Activated CD8-positive, alpha-beta T cell treated with anti-CD3 and anti-CD28 coated beads, Interleukin-2, amount 10 ng/mL, durations not matched to agents 7 days and 5 days (primary cell): ENCODE results near the gene SDC1. TPM values are rescaled to one million over a fixed set of nuclear protein-coding genes. Genes with fewer than 3 reads are reported as not detected.

Experiments used
- ATAC-seq: fragments of 150-1000 bp; cut with Tn5 transposase; one replicate; pipeline ENCODE4 v1.10.0; 2021; ENCODE audit warnings: moderate library complexity
- CTCF ChIA-PET: fragments of 350-600 bp; sonication (Branson Sonifier 250); formaldehyde crosslinking; loops from one replicate; lab custom pipeline; 2021; ENCODE audit warnings: antibody characterized with exemption; lab: Charles Lee
- POLR2A ChIA-PET: fragments of 350-600 bp; sonication (Branson Sonifier 250); formaldehyde crosslinking; loops from one replicate; lab custom pipeline; 2021; ENCODE audit warnings: antibody characterized with exemption; lab: Charles Lee
- DNase-seq: peaks from one replicate; pipeline ENCODE4 v3.0.0-alpha.2; 2020
- H3K27ac Mint-ChIP-seq: one replicate; pipeline ENCODE4 v1.8.0; 2021; ENCODE audit warnings: mild to moderate bottlenecking, mixed read lengths
- H3K27me3 Mint-ChIP-seq: one replicate; pipeline ENCODE4 v1.8.0; 2021; ENCODE audit warnings: low read depth, mixed read lengths
- H3K36me3 Mint-ChIP-seq: one replicate; pipeline ENCODE4 v1.8.0; 2021; ENCODE audit warnings: low read depth, mixed read lengths
- H3K4me1 Mint-ChIP-seq: one replicate; pipeline ENCODE4 v1.8.0; 2021; ENCODE audit warnings: low read depth, mixed read lengths
- H3K4me3 Mint-ChIP-seq: one replicate; pipeline ENCODE4 v1.8.0; 2021; ENCODE audit warnings: mild to moderate bottlenecking, mixed read lengths
- H3K9me3 Mint-ChIP-seq: one replicate; pipeline ENCODE4 v1.8.0; 2022; ENCODE audit warnings: mixed read lengths; ENCODE audit not compliant: insufficient read depth
- total RNA-seq, 2 experiments: library from RNA; stranded (reverse); gene quantifications; one replicate each; pipeline ENCODE4 v1.2.3, GENCODE V29; 2021

Gene SDC1
- total RNA-seq, 2 experiments from 2014 or later: not detected

- no peaks in the 10 kb centered on the region for H3K9me3 Mint-ChIP-seq
- DNase-seq (no peak), ATAC-seq (no peak)
Observed at GRCh38 chr2:20211860-20212458, 13.0 kb downstream of the SDC1 start.

GRCh38 chr2:20211420-20211819 lies 13.5 kb downstream of the SDC1 start:
- ATAC-seq (no peak), DNase-seq (no peak)
- CTCF ChIA-PET: interaction anchor here (2.2 kb wide), 1 partner anchor 14 kb away, joined by 6 read pairs; the partner anchor contains the start of gene SDC1
- Mint-ChIP-seq H3K9me3 (no peaks in the 10 kb centered on the region), H3K4me3 (no peak overlapping the region), H3K27me3 (no peaks in the 10 kb centered on the region), H3K4me1 (peaks cover 4% of the 10 kb centered on the region), H3K27ac (no peak overlapping the region), H3K36me3 (no peaks in the 10 kb centered on the region)
- POLR2A ChIA-PET: no interaction called here

More at GRCh38 chr2:20211860-20212458, 13.0 kb downstream of the SDC1 start:
- POLR2A ChIA-PET: no interaction called here
- Mint-ChIP-seq H3K27me3 (no peaks in the 10 kb centered on the region), H3K36me3 (no peaks in the 10 kb centered on the region), H3K4me3 (no peak overlapping the region), H3K4me1 (peaks cover 2% of the 10 kb centered on the region), H3K27ac (no peak overlapping the region)
- CTCF ChIA-PET: interaction anchor here (2.2 kb wide), 1 partner anchor 13 kb away, joined by 6 read pairs; the partner anchor contains the start of gene SDC1

- POLR2A ChIA-PET: interaction anchor here (0.6 kb wide), 1 partner anchor 17 kb away, joined by 3 read pairs; no protein-coding TSS in a partner anchor
- CTCF ChIA-PET: interaction anchor here (2.2 kb wide), 1 partner anchor 15 kb away, joined by 6 read pairs; the partner anchor contains the start of gene SDC1
- H3K9me3 Mint-ChIP-seq: no peaks in the 10 kb centered on the region
Observed at GRCh38 chr2:20210462-20210861, 14.5 kb downstream of the SDC1 start.

DNA sequence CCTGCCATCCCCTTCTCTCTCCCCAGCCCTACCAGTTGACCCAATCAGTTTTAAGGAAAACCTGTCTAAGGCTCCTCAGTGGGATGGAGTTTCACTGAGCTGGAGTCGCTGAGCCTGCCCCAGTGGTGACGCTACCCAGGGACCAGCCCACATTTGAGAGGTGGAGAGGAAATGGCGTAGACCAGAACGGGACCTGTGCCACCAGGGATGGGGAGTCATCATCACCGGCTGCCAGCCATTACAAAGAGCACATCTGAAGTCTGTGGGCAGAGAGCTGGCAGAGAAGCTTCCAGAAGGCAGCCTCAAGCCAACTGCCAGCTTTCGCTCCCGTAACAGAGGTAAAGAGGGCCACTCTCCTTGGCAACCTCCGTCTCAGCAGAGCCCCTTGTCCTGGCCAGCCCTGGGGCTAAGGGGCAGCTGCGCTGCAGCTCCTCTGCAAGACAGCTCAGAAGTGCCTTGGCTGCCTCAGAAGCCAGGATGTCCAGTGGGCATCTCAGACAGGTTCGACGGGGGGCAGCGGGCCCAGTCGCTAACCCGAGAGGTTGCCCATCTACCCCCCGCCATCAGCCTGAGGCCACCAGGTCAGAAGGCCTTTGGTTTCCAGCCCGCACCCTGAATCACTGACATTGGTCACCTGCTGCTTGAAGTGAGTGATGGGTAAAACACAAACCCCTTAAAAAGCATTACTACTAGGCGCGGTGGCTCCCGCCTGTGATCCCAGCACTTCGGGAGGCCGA lies 15.4 kb downstream of the SDC1 start:
- H3K4me3 Mint-ChIP-seq: no peak overlapping the region
- H3K9me3 Mint-ChIP-seq: no peaks in the 10 kb centered on the region
- ATAC-seq: no peak

More at GRCh38 chr2:20210462-20210861, 14.5 kb downstream of the SDC1 start:
- no peak for ATAC-seq
- Mint-ChIP-seq H3K36me3 (no peaks in the 10 kb centered on the region), H3K4me3 (no peak overlapping the region), H3K27ac (no peak overlapping the region), H3K27me3 (no peaks in the 10 kb centered on the region), H3K4me1 (peaks cover 4% of the 10 kb centered on the region)
- DNase-seq: no peak

GRCh38 chr2:20208476-20208859 lies 16.5 kb downstream of the SDC1 start:
- ATAC-seq (no peak), DNase-seq (no peak)
- no peaks in the 10 kb centered on the region for H3K27me3 Mint-ChIP-seq
- H3K36me3 Mint-ChIP-seq: no peaks in the 10 kb centered on the region
- peaks cover 4% of the 10 kb centered on the region for H3K4me1 Mint-ChIP-seq
- H3K9me3 Mint-ChIP-seq: no peaks in the 10 kb centered on the region
- no peak overlapping the region for H3K4me3 Mint-ChIP-seq
- POLR2A ChIA-PET: no interaction called here
- H3K27ac Mint-ChIP-seq: no peak overlapping the region
- CTCF ChIA-PET: no interaction called here

More for the DNA sequence above, 15.4 kb downstream of the SDC1 start:
- H3K36me3 Mint-ChIP-seq: no peaks in the 10 kb centered on the region
- H3K27me3 Mint-ChIP-seq: no peaks in the 10 kb centered on the region
- DNase-seq: no peak
- CTCF ChIA-PET: interaction anchor here (2.2 kb wide), 1 partner anchor 16 kb away, joined by 6 read pairs; the partner anchor contains the start of gene SDC1
- no peak overlapping the region for H3K27ac Mint-ChIP-seq
- POLR2A ChIA-PET: no interaction called here
- peaks cover 4% of the 10 kb centered on the region for H3K4me1 Mint-ChIP-seq

- ChIA-PET POLR2A (no interaction called here), CTCF (no interaction called here)
- ATAC-seq: no peak
- DNase-seq: no peak
- peaks cover 4% of the 10 kb centered on the region for H3K4me1 Mint-ChIP-seq
- H3K9me3 Mint-ChIP-seq: no peaks in the 10 kb centered on the region
- H3K4me3 Mint-ChIP-seq: no peak overlapping the region
- H3K27ac Mint-ChIP-seq: no peak overlapping the region
- H3K36me3 Mint-ChIP-seq: no peaks in the 10 kb centered on the region
- H3K27me3 Mint-ChIP-seq: no peaks in the 10 kb centered on the region
Observed at GRCh38 chr2:20207051-20207450, 17.9 kb downstream of the SDC1 start.

GRCh38 chr2:20205915-20206524 lies 18.9 kb downstream of the SDC1 start:
- Mint-ChIP-seq H3K4me3 (no peak overlapping the region), H3K4me1 (peaks cover 4% of the 10 kb centered on the region), H3K36me3 (no peaks in the 10 kb centered on the region), H3K27ac (no peak overlapping the region), H3K27me3 (no peaks in the 10 kb centered on the region), H3K9me3 (no peaks in the 10 kb centered on the region)
- ChIA-PET POLR2A (no interaction called here), CTCF (interaction anchor here (1.6 kb wide), 1 partner anchor 190 kb away, joined by 3 read pairs; no protein-coding TSS in a partner anchor)
- ATAC-seq: no peak
- DNase-seq: no peak

DNA sequence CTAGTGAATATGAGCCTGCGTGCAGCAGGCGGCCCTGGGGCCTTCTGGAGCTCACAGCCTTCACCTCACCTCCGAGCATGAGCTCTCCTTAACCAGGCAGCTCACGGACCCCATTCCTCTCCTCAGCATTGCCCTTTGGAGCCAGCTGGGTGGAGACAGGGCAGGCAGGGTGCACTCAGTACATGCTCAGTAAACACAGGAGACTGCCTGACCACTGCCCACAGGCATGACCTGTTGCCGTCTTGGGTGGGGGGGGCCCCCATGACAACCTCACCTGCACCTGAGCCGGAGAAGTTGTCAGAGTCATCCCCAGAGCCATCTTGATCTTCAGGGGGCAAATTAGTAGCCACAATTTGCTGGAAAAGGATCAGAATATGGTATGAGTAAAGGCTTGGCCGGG lies 19.9 kb downstream of the SDC1 start:
- no peak overlapping the region for H3K27ac Mint-ChIP-seq
- peaks cover 4% of the 10 kb centered on the region for H3K4me1 Mint-ChIP-seq
- DNase-seq (no peak), ATAC-seq (no peak)
- H3K36me3 Mint-ChIP-seq: no peaks in the 10 kb centered on the region
- no peak overlapping the region for H3K4me3 Mint-ChIP-seq
- H3K9me3 Mint-ChIP-seq: no peaks in the 10 kb centered on the region
- no peaks in the 10 kb centered on the region for H3K27me3 Mint-ChIP-seq
- POLR2A ChIA-PET: no interaction called here
- CTCF ChIA-PET: interaction anchor here (1.6 kb wide), 1 partner anchor 189 kb away, joined by 3 read pairs; no protein-coding TSS in a partner anchor

- Mint-ChIP-seq H3K4me1 (peaks cover 4% of the 10 kb centered on the region), H3K9me3 (no peaks in the 10 kb centered on the region), H3K27ac (no peak overlapping the region), H3K4me3 (no peak overlapping the region), H3K27me3 (no peaks in the 10 kb centered on the region), H3K36me3 (no peaks in the 10 kb centered on the region)
- ATAC-seq: no peak
- POLR2A ChIA-PET: no interaction called here
- CTCF ChIA-PET: no interaction called here
- no peak for DNase-seq
Observed at GRCh38 chr2:20203521-20204225, 21.3 kb downstream of the SDC1 start.

- Mint-ChIP-seq H3K36me3 (no peaks in the 10 kb centered on the region), H3K9me3 (no peaks in the 10 kb centered on the region), H3K4me1 (peaks cover 4% of the 10 kb centered on the region), H3K4me3 (no peak overlapping the region), H3K27me3 (no peaks in the 10 kb centered on the region), H3K27ac (no peak overlapping the region)
- DNase-seq (no peak), ATAC-seq (no peak)
- CTCF ChIA-PET: no interaction called here
- POLR2A ChIA-PET: no interaction called here
Observed at GRCh38 chr2:20203072-20203471, 21.9 kb downstream of the SDC1 start.

GRCh38 chr2:20201671-20202070 lies 23.3 kb downstream of the SDC1 start:
- DNase-seq (no peak), ATAC-seq (no peak)
- Mint-ChIP-seq H3K9me3 (no peaks in the 10 kb centered on the region), H3K4me3 (no peak overlapping the region), H3K4me1 (no peaks in the 10 kb centered on the region), H3K36me3 (no peaks in the 10 kb centered on the region), H3K27me3 (no peaks in the 10 kb centered on the region), H3K27ac (no peak overlapping the region)
- ChIA-PET POLR2A (no interaction called here), CTCF (no interaction called here)
